Brain microvascular endothelial cell (primary cell): ENCODE results near the gene DAB2IP.

Source experiments
- DNase-seq: peaks from one replicate; pipeline ENCODE4 v3.0.0-alpha.2; 2020
- H3K27ac ChIP-seq: fragments of 250-450 bp; sonication (Bioruptor Pico); 2 replicates; pipeline ENCODE4 v1.5.1; 2020; ENCODE audit warnings: mild to moderate bottlenecking, moderate library complexity
- H3K27me3 ChIP-seq: fragments of 250-450 bp; sonication (Bioruptor Pico); replicated peaks from 2 replicates; pipeline ENCODE4 v1.5.1; 2020; ENCODE audit warnings: mild to moderate bottlenecking
- H3K36me3 ChIP-seq: fragments of 250-450 bp; sonication (Bioruptor Pico); replicated peaks from 2 replicates; pipeline ENCODE4 v1.5.1; 2020; ENCODE audit warnings: mild to moderate bottlenecking
- H3K4me3 ChIP-seq: 2 replicates; pipeline ENCODE4 v1.5.1; 2011; ENCODE audit warnings: low read depth, mild to moderate bottlenecking, control low read depth, low read length, moderate library complexity
- CTCF ChIP-seq: IDR thresholded peaks from 2 replicates; pipeline ENCODE4 v1.5.1; 2011; ENCODE audit warnings: low read depth, mild to moderate bottlenecking, moderate library complexity, low read length, control low read depth, inconsistent platforms; ENCODE audit errors: missing control alignments
- in situ Hi-C: cut with HindIII; loops from 2 replicates; pipeline ENCODE4 v1.10.0; 2017; ENCODE audit warnings: low sequenced_read_pairs, low pct_ligation_motif_present

Gene DAB2IP

GRCh38 chr9:121756474-121757280 is 105.2 kb downstream of the DAB2IP start:
- Histone ChIP-seq H3K27ac (no peak overlapping the region), H3K4me3 (no peak overlapping the region), H3K36me3 (peaks cover 18% of the 10 kb centered on the region), H3K27me3 (no peaks in the 10 kb centered on the region)
- no peak for TF ChIP-seq CTCF
- in situ Hi-C loops, result no loop called here
- no peak for DNase-seq

- H3K27ac ChIP-seq, result no peak overlapping the region
- no peak overlapping the region for H3K4me3 ChIP-seq
- H3K36me3 ChIP-seq, result peaks cover 18% of the 10 kb centered on the region
- no peaks in the 10 kb centered on the region for H3K27me3 ChIP-seq
- TF ChIP-seq CTCF, result no peak
- in situ Hi-C loops, result no loop called here
- DNase-seq, result no peak
Observed at GRCh38 chr9:121757281-121757585, 105.8 kb downstream of the DAB2IP start.

- in situ Hi-C loops, result no loop called here
- Histone ChIP-seq H3K4me3 (no peak overlapping the region), H3K27ac (no peak overlapping the region), H3K36me3 (peaks cover 18% of the 10 kb centered on the region), H3K27me3 (no peaks in the 10 kb centered on the region)
- DNase-seq, result no peak
- no peak for TF ChIP-seq CTCF
Observed at GRCh38 chr9:121758693-121759092, 107.3 kb downstream of the DAB2IP start.

- Histone ChIP-seq H3K27me3 (no peaks in the 10 kb centered on the region), H3K27ac (no peak overlapping the region), H3K36me3 (peaks cover 18% of the 10 kb centered on the region), H3K4me3 (no peak overlapping the region)
- no peak for DNase-seq
- in situ Hi-C loops, result no loop called here
- no peak for TF ChIP-seq CTCF
Observed at GRCh38 chr9:121759996-121760395, 108.6 kb downstream of the DAB2IP start.

GRCh38 chr9:121760571-121760970 is 109.1 kb downstream of the DAB2IP start:
- no peak overlapping the region for H3K27ac ChIP-seq
- in situ Hi-C loops, result no loop called here
- no peak overlapping the region for H3K4me3 ChIP-seq
- H3K27me3 ChIP-seq, result no peaks in the 10 kb centered on the region
- H3K36me3 ChIP-seq, result peaks cover 18% of the 10 kb centered on the region
- no peak for DNase-seq
- no peak for TF ChIP-seq CTCF

GRCh38 chr9:121763131-121763530 is 111.7 kb downstream of the DAB2IP start:
- in situ Hi-C loops, result no loop called here
- Histone ChIP-seq H3K27ac (no peak overlapping the region), H3K27me3 (no peaks in the 10 kb centered on the region), H3K4me3 (no peak overlapping the region), H3K36me3 (peaks cover 18% of the 10 kb centered on the region)
- no peak for TF ChIP-seq CTCF
- DNase-seq, result no peak
